ENCODE results near the gene VTI1A.
"Not testable (repeated sequence)": the region's sequence is repeated elsewhere in the genome, so short reads cannot be mapped to it uniquely, and the experiment has no call there.

Gene VTI1A

DNA sequence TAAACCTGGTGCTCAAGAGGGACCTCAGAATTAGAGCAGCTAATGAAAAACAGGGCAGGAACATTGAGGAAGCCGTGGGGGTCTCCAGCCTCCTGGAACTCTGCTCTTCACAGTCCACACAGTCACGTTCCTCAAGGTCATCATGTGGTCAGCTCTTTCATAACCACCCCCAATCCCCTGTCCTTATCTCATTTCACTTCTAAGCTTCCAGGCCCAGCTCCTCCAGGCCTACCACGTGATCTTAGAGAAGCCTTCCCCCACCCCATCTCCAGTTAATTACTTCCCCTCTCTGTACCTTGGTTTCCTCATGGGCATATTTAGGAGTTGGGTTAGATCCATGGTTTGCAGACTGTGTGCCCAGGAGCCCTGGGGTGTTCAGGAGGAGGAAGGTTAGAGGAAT lies 396.6 kb downstream of the VTI1A start:
- DNase-seq = no peak

DNA sequence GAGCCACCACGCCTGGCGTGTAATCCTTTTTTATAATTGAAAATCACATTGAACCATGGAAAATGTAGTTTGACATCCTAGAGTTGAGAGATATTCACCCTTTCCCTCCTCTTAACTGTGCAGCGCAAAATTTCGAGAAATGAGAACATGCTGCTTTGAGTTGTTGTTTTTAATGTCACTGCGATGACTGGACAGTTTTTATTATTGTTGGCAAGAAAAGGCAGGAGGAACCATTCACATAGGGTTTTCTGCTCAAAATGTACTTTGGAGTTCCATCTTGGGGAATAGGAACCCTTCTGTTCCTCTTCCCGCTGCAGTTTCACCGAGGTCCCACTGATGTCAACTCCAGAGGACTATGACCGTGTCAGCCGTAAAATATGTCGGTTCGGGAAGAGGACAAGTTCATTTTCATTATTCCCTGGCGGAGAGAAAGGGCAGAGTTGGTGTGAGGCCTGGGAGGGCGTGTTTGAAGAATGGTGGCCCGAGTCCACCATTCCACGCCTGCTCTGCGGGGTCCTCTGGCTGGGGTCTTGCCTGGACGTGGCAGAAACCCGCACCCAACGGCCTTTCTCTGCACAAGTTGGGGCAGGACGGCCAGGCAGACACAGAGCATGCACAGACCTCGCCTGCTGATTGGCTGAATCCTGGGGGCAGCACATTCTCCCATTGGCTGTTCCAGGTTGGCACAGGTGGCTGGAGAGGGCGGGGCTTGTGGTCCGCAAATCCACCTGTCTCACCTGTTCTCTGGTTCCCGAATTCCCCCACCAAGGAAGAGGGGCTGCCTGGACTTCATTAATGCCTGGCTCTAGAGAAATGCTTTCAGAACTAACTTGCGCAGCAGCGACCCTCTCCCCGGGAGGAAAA lies 397.9 kb downstream of the VTI1A start:
- DNase-seq = no peak

DNA sequence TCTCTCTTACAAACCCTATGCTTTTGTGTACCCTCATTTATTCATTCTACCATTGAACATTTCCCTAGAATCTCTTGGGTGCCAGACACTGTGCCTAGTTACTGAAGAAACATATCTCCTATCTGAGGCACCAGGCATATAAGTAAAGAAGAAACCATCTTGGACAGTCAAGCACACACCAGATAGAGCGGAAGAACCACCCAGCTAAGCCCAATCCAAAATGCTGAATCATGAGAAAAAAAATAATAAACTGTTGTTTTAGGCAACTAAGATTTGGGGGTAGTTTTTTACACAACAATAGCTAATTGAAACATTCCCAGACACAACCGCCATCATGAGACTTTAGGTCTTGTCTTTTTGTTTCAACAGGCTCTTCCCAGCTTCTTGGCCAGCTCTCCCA lies 400.8 kb downstream of the VTI1A start:
- no peak for DNase-seq

DNA sequence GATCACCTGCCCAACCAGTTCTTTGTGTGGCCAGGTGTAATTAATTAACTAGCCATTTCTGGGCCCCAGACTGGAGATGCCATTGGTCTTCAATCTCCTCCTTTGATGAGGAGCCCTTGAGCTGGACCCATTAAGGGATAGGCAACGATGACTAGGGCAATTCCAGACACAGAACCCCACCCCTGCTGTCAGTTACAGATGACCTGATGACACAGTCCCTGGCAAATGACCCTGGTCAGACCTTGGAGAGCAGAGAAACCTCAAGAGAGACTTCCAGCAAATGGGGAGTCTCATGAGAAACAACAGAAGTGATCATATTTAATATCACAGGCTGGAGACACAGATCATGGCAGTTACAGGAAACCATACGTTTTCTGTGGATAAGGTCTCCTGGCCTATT lies 401.2 kb downstream of the VTI1A start:
- no peak for DNase-seq

DNA sequence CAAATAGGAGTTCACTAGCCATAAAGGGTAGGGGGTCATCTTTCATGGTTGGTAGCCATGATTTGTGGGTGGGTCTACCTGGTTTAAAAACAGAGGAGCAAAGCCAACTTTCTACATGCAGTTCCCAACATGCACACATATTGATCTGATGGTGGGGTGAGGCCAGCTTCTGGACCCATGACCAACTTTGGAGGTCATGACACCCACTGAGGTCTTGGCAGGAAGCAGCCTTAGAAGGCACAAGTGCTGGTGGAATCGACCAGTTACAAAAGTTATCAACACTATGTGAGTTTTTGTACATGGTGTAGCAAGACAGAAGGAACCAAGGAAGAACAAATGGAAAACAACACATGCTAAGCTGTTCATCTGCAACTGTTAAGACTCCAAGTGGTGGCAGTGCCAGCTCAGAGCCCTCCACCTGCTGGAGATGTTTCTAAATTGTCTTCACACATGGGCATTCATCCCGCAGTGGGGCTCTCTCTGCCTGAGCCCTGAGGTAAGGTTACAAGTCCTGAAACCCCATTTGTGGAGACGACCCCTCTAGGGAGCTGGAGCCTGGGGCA lies 401.9 kb downstream of the VTI1A start:
- no peak for DNase-seq

DNA sequence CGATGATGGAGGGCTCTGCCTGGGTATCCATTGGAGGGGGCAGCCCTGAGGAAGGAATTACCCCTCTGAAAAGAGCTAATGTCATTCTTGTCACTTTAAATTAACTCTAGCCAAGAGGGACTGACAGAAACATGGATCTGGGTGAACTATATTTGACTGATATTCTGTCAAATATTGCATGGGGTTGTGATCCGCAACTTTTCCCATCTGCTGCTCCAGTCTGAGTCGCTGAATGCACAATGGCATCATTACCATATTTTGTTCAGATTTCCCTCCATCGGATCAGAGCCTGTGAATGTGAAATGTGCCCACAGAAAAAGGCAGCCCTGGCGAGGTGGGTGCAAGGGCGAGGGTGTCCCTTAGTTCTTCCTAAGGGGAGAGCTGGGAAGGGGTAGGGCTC lies 402.5 kb downstream of the VTI1A start:
- DNase-seq = no peak

DNA sequence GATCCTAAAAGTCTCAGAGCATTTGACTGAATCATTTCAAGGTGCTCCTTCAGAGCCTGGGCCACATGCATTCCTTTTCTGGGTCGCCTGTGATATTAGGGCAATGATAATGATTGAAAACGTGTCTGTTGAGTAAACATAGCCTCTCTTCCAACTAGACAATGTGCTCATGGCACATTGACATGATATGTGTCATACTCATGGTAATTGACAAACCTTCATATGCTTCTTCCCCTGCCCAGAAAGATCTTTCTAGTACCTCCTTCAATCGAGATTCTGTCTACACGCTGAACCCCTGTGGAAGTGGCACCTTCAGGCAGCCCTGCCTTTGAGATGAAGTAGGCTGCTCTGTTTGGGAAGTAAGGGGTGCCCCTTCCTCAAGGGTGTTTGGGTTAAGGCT lies 404.2 kb downstream of the VTI1A start:
- no peak for DNase-seq

DNA sequence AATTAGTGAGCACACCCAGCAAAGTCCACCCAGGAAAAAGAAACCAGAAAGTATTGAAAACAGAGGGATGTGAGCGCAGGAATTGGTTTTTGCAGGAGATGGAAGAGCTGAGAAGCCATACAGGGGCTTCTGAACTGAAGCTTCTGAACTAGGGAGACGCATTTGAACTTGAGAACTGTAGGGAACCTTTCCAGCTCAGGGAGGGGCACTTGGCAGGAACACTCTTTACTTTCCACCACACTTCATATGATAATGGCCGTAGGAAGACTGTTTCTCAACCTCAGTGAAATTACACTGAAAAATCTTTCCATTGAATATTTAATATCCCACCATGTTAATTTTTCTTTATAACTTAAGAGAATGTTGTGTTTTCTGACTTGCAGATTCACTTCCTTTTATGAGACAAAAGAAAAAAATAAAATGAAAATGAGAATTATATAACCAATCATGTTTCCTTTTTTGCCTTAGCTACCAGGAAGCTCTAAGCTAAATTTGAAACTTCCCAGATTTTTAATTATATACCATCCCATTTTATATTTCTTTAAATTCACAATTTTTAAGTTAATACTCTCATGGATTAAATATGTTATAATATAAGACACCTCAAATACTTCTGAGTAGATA lies 404.7 kb downstream of the VTI1A start:
- DNase-seq = no peak

DNA sequence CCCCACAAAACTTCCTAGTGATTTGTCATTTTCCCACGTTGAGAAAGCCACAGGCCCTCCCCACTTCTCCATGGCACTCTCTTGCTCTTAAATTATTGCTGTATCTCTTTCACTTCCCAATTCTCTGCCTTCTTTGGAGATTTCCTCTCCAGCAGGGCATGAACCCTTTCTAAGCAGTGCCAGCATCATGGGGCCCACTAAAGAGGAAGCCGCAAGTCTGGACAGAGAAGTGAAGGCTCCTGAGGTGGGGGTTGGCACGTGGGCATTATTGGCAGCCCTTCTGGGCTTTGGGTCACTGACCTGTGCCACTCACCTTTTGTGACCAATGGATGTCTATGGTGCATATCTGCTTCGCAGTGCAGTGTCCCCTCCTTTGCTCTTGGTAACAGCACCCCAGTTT lies 405.3 kb downstream of the VTI1A start:
- DNase-seq = no peak

DNA sequence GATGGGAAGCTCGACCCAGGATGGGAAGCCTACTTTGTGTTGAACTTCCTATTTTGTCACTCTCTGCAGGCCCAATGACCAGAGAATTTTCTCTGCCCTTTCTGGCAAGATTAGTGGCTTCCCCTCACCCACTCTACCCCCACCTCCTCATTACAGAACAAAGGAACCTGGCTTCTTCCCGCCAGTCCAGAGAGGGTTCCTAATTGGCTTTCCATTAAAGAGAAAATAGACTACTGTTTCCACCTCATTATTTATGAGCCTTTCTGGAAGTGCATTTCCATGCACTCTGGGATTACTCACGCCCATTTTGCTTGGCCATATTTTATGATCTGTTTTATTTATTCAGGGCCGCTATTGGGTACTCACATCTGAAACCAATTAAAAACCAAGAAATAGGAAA lies 408.1 kb downstream of the VTI1A start:
- no peak for DNase-seq

DNA sequence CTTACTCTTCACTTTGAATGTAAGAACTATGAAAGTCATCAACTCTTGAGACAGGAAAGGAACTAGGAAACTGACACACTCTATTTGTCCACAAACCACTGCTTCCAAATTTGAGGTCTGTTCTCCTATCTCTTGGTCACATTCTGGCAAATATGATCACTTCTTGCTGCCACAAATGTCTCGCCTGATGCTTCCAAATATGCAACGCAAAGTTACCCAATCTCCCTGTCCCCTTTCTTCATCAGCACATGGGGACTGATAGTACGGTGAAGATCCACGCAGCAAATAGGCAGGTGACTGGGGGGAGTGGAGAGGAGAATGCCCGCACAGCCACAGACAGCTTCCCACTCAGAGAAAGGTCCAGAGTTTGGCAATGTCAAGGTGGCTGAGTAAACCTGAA lies 410.5 kb downstream of the VTI1A start:
- DNase-seq = no peak

DNA sequence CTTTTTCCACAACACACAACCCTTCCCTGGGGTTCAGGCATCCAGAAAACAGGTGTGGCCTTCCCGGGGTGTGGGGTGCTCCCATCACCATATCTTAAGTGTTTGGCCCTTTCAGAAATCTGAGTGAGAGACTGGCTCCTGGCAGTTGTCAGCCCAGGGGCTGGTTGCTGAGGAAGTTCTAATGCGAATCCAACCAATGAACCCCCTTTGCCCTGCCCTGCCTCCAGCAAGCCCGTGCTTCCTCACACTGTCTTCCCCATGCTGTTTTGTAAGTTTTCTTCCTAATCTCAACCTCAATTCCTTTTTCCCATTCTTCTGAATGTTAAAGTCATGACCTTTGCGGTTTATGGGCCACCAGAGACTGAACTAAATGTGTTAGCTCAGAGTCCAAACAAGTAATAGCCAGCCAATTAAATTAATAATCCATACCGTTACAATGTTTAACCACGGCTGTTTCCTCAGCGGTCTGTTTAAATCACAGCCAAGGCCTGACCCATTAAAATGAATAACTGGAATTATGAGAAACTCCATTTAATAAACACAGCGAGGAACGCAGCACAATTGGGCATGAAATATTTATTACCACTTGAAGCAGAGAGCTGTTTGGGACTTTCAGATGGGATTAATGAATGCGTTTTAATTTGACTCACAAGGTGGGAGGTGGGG lies 412.1 kb downstream of the VTI1A start:
- no peak for DNase-seq

DNA sequence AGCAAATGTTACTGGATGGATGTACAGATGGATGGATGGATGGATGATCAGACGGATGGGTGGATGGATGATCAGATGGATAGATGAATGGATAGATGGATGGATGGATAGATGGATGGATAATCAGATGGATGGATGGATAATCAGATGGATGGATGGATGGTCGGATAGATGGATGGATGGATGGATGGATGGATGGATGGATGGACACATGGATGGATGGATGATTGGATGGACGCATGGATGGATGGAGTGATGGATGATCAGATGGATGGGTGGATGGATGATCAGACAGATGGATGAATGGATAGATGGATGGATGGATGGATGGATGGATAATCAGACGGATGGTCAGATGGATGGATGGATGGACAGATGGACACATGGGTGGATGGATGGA lies 412.8 kb downstream of the VTI1A start:
- DNase-seq = no peak

DNA sequence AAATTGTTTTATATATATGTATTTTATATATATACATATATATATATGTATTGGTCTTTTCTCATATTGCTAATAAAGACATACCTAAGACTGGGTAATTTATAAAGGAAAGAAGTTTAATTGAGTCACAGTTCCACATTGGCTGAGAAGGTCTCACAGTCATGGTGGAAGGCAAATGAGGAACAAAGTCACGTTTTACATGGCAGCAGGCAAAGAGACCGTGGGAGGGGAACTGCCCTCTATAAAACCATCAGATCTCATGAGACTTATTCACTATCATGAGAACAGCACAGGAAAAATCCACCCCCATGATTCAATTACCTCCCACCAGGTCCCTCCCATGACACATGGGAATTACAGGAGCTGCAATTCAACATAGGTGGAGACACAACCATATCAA lies 416.4 kb downstream of the VTI1A start:
- DNase-seq = not testable (repeated sequence)

All from stimulated activated CD4-positive, alpha-beta T cell treated with anti-CD3 and anti-CD28 coated beads, Interleukin-2, amount 100 ng/mL, for 24 hours (primary cell).